Hematopoietic multipotent progenitor cell treated with erythropoietin and hydrocortisone succinate and interleukin-3 and kit ligand, for 4 days (in vitro differentiated cells): ENCODE results near the gene SRRM2.

Experiments used
- DNase-seq: peaks from one replicate; pipeline ENCODE4 v3.0.0-alpha.2; 2015

Gene SRRM2

GRCh38 chr16:2765462-2766404 lies 13.3 kb downstream of the SRRM2 start:
- no peak for DNase-seq

GRCh38 chr16:2766430-2767139 lies 14.1 kb downstream of the SRRM2 start:
- DNase-seq = no peak

GRCh38 chr16:2767140-2767731 lies 14.8 kb downstream of the SRRM2 start:
- DNase-seq = no peak

GRCh38 chr16:2767891-2768290 lies 15.5 kb downstream of the SRRM2 start:
- DNase-seq = no peak

- no peak for DNase-seq
These were observed 16.1 kb downstream of the SRRM2 start for GRCh38 chr16:2768403-2769089.

GRCh38 chr16:2769100-2769529 lies 16.7 kb downstream of the SRRM2 start:
- no peak for DNase-seq

- peak; percentile 45 for DNase-seq
These were observed 17.2 kb downstream of the SRRM2 start for GRCh38 chr16:2769675-2770056.

GRCh38 chr16:2770057-2770951 lies 17.9 kb downstream of the SRRM2 start:
- peak; percentile 75 for DNase-seq

- DNase-seq = no peak
These were observed 19.3 kb downstream of the SRRM2 start for GRCh38 chr16:2771496-2772402.

GRCh38 chr16:2773188-2773968 lies 20.9 kb downstream of the SRRM2 start:
- DNase-seq = no peak

GRCh38 chr16:2774161-2774891 lies 21.9 kb downstream of the SRRM2 start:
- DNase-seq = peak; percentile 49

- no peak for DNase-seq
These were observed 22.8 kb downstream of the SRRM2 start for GRCh38 chr16:2775131-2775716.

GRCh38 chr16:2775765-2776499 lies 23.5 kb downstream of the SRRM2 start:
- no peak for DNase-seq

- DNase-seq = no peak
These were observed 24.2 kb downstream of the SRRM2 start for GRCh38 chr16:2776500-2777139.

GRCh38 chr16:2777231-2777902 lies 24.9 kb downstream of the SRRM2 start, which contains the start of gene ELOB:
Gene ELOB, minus strand, starts transcription at chr16:2777280. Its CDS starts 41 bp downstream, at chr16:2777239.
- DNase-seq = peak; percentile 95

GRCh38 chr16:2777903-2778629 lies 25.6 kb downstream of the SRRM2 start:
- peak; percentile 59 for DNase-seq
